IPS-18c (cell line): ENCODE results near the gene MYD88.
"Not testable (repeated sequence)": the region's sequence is repeated elsewhere in the genome, so short reads cannot be mapped to it uniquely, and the experiment has no call there.

ENCODE experiments used
- H3K4me3 ChIP-seq: 2 replicates; pipeline ENCODE4 v1.7.0; 2013; ENCODE audit warnings: low read depth, mild to moderate bottlenecking, low read length, moderate library complexity; ENCODE audit not compliant: insufficient read depth
- H3K9me3 ChIP-seq: one replicate; pipeline ENCODE4 v1.6.1; 2013; ENCODE audit warnings: mild to moderate bottlenecking, low read length, moderate library complexity; ENCODE audit not compliant: control insufficient read depth, insufficient read depth

MYD88 gene

DNA sequence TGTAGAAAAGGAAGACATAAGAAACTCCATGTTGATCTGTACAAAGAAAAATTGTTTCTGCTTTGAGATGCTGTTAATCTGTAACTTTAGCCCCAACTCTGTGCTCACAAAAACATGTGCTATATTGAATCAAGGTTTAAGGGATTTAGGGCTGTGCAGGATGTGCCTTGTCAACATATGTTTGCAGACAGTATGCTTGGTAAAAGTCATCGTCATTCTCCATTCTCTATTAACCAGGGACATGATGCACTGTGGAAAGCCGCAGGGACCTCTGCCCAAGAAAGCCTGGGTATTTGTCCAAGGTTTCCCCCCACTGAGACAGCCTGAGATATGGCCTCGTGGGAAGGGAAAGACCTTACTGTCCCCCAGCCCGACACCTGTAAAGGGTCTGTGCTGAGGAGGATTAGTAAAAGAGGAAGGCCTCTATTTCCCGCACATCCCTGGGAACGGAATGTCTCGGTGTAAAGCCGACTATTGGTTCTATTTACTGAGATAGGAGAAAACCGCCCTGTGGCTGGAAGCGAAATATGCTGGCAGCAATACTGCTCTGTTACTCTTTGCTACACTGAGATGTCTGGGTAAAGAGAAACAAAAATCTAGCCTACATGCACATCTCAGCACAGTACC is 3.8 kb upstream of the MYD88 start:
- H3K4me3 ChIP-seq = not testable (repeated sequence)

DNA sequence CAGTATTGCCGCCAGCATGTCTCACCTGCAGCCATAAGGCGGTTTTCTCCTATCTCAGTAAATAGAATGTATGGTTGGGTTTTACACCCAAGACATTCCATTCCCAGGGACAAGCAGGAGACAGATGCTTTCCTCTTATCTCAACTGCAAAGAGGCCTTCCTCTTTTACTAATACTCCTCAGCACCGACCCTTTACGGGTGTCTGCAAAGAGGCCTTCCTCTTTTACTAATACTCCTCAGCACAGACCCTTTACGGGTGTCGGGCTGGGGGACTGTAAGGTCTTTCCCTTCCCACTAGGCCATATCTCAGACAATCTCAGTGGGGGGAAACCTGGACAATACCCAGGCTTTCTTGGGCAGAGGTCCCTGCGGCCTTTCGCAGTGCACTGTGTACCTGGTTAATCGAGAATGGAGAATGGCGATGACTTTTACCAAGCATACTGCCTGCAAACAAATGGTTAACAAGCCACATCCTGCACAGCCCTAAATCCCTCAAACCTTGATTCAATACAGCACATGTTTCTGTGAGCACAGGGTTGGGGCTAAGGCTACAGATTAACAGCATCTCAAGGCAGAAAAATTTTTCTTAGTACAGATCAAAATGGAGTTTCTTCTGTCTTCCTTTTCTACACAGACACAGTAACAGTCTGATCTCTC is 2.7 kb upstream of the MYD88 start:
- H3K9me3 ChIP-seq = not testable (repeated sequence)

More for the DNA sequence above, 3.8 kb upstream of the MYD88 start:
- not testable (repeated sequence) for H3K9me3 ChIP-seq

DNA sequence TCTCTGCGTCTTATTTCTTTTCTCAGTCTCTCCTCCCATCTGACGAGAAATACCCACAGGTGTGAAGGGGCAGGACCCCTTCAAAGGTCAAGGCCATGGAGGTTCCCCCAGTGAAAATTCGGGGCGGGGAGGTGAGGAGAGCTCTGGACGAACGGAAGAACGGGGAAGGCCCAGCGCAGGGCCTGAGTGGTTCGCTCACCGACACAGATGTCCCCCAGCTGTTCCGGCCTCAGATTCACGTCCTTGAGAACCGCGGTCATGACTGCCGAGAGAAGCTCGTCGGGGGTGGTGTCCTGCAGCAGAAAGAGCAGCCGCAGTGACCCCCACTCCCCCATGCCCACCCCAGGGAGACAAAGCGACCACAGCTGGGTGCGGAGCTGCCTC is 2.1 kb upstream of the MYD88 start:
- Histone ChIP-seq H3K9me3 (peaks cover 4% of the 10 kb centered on the region), H3K4me3 (peak overlapping the region; percentile 97)

More for the DNA sequence above, 2.7 kb upstream of the MYD88 start:
- H3K4me3 ChIP-seq = peak overlapping the region; percentile 97

DNA sequence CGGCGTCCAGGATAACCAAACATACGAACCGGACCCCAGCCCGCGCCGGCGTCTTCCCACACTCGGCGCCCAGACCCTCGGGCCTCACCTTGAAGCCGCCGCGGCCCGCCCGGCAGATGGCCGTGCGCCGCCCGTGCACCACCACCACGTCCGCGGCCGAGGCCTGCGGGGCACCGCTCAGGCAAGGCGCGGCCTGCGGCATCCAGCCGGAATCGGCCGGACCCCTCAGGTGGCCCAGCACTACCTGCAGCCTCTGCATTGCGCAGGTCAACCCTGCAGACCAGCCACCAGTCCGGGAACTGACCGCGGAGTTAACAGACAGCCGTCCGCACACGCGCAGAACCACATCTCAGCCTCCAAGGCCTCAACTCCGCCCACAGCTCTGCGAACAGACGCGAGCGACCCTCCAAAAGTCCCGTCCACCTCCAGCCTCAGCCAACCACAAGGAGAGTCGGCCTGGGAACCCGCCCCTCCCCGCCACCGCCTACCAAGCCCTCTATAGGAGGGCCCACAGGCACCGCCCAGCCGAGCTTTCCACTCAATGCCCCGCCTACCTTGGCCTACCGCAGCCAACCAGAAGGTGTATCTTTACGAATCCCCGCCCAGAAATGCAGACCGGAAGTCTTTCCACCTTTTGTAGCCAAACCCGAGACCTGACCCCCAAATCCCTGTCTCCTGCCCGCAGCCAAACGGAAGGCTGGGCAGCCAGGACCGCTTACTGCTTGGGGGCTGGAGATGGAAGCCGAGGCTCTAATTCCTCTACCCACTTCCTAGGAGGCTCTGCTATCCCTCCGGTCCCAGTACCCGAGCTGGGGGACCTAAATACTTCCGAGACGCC is 1.5 kb upstream of the MYD88 start, which contains the start of gene ACAA1:
TSS of gene ACAA1 (minus strand) at position 351 of the 838 bp plus-strand sequence. CDS start at position 259, 92 bp downstream.
- peaks cover 4% of the 10 kb centered on the region for H3K9me3 ChIP-seq
- peak within 1 kb of the TSS; percentile 97 for H3K4me3 ChIP-seq

DNA sequence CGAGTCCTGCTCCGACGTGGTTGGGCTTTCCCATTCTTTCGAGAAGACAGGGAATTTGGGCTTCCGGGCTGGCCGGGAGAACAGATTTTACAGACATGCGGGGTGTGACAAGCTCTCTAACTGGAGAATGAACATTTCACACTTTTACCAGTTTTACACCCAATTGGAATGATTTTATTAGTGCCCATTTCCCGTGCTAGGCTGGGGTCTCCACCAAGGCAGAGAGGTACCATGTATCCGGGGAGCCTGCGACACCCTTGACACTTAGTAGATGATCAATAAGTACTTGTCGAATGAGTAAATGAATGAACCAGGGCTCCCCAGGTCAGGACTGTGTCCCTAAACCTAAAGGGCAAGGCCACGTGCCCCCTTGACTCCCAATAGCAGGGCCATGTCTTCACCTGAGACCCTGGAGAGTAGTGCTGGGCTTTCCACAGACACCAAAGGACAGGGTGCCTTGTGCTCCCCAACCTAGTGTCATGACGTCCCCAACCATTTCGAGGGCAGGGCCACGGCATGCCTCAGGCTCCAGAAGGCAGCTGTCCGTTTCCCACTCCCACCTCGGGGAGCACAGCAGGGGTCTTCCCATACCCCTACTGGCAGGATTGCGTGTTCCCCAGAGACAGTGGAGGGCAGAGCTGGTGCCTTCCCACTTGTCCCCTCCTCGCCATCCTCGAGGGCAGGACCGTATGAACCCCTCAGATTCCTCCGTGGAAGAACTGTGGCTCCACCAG is 679 bp upstream of the MYD88 start:
- peaks cover 4% of the 10 kb centered on the region for H3K9me3 ChIP-seq
- H3K4me3 ChIP-seq = peak overlapping the region; percentile 94

DNA sequence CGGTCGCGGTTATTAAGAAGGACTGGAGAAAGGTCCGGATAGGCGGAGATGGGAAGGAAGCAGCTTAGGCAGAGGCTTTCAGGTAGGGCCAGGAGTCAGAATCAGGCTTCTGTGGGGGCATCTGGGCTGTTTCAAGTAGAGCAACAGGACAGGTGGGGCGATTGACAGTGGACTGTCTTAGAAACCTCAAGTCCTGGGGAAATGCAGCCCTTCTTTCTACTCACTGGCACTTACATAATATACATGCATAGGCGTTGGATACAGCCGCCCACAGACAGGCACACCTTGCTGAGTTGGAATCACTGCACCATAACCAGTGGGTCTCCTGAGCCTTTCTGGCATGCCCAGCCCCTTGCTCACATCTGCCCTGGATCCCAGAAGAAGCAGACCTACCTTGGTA is 730 bp downstream of the MYD88 start:
- Histone ChIP-seq H3K4me3 (peak overlapping the region; percentile 94), H3K9me3 (peaks cover 4% of the 10 kb centered on the region)

DNA sequence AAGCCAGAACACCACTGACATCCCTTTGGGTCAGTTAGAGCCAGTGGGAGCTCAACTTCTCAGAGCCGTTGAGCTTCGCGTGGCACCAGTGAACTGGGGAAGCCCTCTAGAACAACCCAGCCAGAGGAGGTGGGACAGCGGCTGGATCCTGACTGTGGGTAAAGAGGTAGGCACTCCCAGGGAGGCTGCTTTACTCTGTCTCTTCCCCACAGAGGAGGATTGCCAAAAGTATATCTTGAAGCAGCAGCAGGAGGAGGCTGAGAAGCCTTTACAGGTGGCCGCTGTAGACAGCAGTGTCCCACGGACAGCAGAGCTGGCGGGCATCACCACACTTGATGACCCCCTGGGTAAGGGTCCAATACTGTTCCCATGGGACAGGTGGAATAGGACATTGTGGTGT is 1.2 kb downstream of the MYD88 start:
- peak overlapping the region; percentile 94; the same call in 1 of the 2 replicates for H3K4me3 ChIP-seq
- H3K9me3 ChIP-seq = peaks cover 2% of the 10 kb centered on the region

DNA sequence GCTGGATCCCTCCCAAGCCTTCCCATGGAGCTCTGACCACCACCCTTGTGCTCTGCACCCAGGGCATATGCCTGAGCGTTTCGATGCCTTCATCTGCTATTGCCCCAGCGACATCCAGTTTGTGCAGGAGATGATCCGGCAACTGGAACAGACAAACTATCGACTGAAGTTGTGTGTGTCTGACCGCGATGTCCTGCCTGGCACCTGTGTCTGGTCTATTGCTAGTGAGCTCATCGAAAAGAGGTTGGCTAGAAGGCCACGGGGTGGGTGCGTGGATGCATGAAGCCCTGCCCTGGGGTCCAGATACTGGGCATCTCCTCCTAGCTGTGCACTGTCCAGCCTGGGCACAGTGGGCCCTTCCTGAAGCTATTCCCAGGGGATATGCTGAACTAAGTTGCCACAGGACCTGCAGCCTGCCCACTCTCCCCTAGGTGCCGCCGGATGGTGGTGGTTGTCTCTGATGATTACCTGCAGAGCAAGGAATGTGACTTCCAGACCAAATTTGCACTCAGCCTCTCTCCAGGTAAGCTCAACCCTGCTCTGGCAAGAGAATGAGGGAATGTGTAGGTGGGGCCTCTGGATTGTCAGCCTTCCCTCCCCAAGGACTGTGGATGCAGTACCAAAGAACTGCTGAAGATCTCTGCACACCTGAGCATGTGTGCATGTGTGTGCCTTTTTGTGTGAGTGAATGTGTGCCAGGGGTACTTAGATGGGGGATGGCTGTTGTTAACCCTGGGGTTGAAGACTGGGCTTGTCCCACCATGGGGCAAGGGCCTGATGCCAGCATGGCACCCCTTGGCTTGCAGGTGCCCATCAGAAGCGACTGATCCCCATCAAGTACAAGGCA is 2.1 kb downstream of the MYD88 start:
- no peak overlapping the region for H3K4me3 ChIP-seq
- peaks cover 2% of the 10 kb centered on the region for H3K9me3 ChIP-seq

DNA sequence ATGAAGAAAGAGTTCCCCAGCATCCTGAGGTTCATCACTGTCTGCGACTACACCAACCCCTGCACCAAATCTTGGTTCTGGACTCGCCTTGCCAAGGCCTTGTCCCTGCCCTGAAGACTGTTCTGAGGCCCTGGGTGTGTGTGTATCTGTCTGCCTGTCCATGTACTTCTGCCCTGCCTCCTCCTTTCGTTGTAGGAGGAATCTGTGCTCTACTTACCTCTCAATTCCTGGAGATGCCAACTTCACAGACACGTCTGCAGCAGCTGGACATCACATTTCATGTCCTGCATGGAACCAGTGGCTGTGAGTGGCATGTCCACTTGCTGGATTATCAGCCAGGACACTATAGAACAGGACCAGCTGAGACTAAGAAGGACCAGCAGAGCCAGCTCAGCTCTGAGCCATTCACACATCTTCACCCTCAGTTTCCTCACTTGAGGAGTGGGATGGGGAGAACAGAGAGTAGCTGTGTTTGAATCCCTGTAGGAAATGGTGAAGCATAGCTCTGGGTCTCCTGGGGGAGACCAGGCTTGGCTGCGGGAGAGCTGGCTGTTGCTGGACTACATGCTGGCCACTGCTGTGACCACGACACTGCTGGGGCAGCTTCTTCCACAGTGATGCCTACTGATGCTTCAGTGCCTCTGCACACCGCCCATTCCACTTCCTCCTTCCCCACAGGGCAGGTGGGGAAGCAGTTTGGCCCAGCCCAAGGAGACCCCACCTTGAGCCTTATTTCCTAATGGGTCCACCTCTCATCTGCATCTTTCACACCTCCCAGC is 2.9 kb downstream of the MYD88 start:
- peaks cover 2% of the 10 kb centered on the region for H3K9me3 ChIP-seq
- no peak overlapping the region for H3K4me3 ChIP-seq

DNA sequence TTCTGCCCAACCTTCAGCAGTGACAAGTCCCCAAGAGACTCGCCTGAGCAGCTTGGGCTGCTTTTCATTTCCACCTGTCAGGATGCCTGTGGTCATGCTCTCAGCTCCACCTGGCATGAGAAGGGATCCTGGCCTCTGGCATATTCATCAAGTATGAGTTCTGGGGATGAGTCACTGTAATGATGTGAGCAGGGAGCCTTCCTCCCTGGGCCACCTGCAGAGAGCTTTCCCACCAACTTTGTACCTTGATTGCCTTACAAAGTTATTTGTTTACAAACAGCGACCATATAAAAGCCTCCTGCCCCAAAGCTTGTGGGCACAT is 3.5 kb downstream of the MYD88 start:
- Histone ChIP-seq H3K4me3 (no peak overlapping the region), H3K9me3 (no peaks in the 10 kb centered on the region)

DNA sequence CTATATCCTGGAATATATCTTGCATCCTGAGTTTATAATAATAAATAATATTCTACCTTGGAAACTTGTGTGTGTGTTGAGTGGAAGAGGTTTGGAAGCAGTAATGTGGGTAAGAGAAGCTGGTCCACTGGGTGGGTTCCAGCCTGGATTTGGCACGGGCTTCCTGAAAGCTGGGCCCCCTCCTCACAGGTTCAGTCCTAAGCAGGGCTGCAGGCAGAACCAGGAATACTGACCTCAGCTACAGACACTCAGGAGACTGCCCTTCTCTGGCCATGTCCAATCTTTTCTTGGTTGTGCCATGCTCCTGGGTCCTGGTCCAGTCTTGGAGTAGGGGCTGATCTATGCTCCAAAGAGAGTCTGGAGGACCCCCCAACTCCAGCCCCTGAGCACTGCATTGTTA is 4.5 kb downstream of the MYD88 start:
- no peak overlapping the region for H3K4me3 ChIP-seq
- H3K9me3 ChIP-seq = no peaks in the 10 kb centered on the region

DNA sequence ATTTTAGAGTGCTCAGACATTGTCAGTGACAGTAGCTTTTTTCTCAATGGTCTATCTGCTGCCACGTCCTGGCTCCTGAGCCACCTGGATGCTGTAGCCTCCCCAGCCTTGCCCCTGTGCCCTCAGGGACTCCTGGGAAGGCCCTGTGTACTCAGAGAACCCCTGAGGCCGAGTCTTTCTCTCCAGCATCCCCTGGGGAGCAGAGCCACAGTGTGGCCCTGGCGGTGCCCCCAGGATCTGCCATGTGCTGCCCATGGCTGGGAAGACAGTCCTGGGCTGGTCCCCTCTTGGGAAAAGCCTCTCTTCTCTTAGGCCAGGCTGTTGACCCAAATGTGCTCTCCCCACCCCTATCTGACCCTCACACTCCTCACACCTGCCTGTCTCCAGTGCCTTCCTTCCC is 5.0 kb downstream of the MYD88 start:
- no peak overlapping the region for H3K4me3 ChIP-seq
- H3K9me3 ChIP-seq = no peaks in the 10 kb centered on the region

DNA sequence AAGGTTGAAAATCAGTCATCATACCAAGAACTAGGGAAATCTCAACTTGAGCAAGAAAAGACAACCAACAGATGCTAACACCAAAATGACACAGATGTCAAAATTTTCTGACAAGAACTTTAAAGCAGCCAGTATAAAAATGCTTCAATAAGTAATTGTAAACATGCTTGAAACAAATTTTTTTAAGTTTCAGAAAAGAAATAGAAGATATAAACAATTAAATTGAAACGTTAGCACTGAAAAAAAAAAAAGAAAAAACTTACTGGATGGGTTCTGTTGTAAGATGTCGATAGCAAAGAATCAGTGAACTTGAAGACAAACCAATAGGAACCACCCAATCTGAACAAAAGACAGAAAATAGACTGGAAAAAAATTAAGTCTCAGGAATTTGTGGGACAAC is 8.0 kb downstream of the MYD88 start:
- Histone ChIP-seq H3K4me3 (no peak overlapping the region), H3K9me3 (no peaks in the 10 kb centered on the region)

DNA sequence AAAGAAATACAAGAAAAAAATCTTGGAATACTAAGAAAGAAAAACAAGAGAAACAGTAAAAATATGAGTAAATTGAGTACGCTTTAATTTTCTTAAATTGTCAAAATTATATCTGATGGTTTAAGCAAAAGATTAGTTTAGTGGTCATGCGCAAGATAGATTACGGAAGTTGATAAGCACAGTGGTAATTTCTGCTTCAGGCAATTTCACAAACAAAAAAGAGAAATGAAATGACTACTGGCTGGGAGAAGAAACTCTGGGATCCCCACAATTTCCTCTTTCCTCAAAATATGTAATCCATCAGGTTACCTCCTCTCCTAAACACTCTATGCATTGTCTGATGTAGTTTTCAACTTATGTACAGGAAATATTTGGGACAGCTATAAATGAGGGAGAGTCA is 9.0 kb downstream of the MYD88 start:
- H3K9me3 ChIP-seq = no peaks in the 10 kb centered on the region
- H3K4me3 ChIP-seq = no peak overlapping the region

DNA sequence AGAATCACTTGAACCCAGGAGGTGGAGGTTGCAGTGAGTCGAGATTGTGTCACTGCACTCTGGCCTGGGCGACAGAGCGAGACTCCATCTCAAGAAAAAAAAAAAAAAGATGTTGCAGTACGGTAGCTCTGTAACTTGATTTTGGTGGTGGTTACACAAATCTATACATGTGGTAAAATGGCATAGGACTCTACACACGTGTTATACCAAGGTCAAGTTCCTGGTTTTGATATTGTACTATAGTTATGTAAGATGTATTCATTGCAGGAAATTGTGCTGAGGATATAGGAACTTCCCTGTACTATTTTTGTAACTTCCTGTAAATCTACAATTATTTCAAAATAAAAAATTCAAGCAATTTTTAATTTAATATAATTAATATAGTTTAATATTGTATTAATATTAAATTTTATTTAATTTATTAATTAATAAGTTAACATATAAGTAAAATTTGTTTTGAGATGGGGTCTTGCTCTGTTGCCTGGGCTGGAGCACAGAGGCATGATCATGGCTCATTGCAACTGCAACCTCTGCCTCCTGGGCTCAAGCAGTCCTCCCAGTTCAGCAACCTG is 9.9 kb downstream of the MYD88 start:
- no peak overlapping the region for H3K4me3 ChIP-seq

DNA sequence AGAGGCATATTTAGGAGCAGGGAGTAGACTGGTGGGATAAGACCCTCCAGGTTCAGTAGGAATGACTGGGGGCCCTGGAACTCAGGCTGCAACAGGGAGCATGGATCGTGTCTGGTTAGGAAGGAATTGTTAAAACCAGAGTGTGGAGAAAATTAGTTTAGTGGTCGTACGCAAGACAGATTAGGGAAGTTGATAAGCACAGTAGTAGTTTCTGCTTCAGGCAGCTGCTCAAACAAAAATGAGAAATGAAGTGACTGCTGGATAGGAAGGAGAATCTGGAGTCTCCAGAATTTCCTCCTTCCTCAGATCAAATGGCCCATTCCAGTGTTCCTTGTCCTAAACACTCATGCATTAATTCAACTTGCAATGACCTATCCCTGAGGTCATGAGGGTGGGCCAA is 11.2 kb downstream of the MYD88 start:
- Histone ChIP-seq H3K4me3 (no peak overlapping the region), H3K9me3 (no peaks in the 10 kb centered on the region)

More for the DNA sequence above, 9.9 kb downstream of the MYD88 start:
- H3K9me3 ChIP-seq = no peaks in the 10 kb centered on the region
